ENCODE data around the gene CALB2. TPM values are rescaled to one million over a fixed set of nuclear protein-coding genes. Genes with fewer than 3 reads are reported as not detected.

CALB2 gene
- total RNA-seq, 1 experiment from 2014 or later = 5.5 TPM

- Histone ChIP-seq H3K36me3 (ENCODE audit: control insufficient read depth in 1 of 2, insufficient read depth in 2 of 2, low read length in 2 of 2) (no peaks in the 10 kb centered on the region), H3K4me3 (replicated peaks in 1 of 2; ENCODE audit: low read depth in 1 of 2, low read length in 2 of 2) (no peak overlapping the region), H3K9me3 (ENCODE audit: control insufficient read depth in 1 of 2, insufficient read depth in 1 of 2, low read depth in 1 of 2, low read length in 2 of 2) (no peaks in the 10 kb centered on the region), H3K27ac (ENCODE audit: low read depth, low read length) (no peak overlapping the region), H3K27me3 (ENCODE audit: insufficient read depth, low read length) (no peaks in the 10 kb centered on the region), H3K9ac (ENCODE audit: low read length) (no peak overlapping the region), H3K4me2 (ENCODE audit: low read length) (no peak overlapping the region), H3K9me2 (ENCODE audit: insufficient read depth) (no peaks in the 10 kb centered on the region), H3K79me2 (ENCODE audit: insufficient read depth, low read length) (no peaks in the 10 kb centered on the region), H2AFZ (ENCODE audit: low read depth, low read length, poor library complexity, severe bottlenecking) (no peak overlapping the region), H3K4me1 (ENCODE audit: control insufficient read depth in 1 of 2, insufficient read depth in 2 of 2, low read length in 2 of 2) (peaks cover 0 to 5% of the 10 kb centered on the region in 2 experiments; a peak in 2 of 4 replicates), H4K20me1 (ENCODE audit: insufficient read depth) (no peaks in the 10 kb centered on the region)
- ATAC-seq = no peak
- no peak for DNase-seq (ENCODE audit: low read depth, low spot score)
- intact Hi-C loops (cut with micrococcal nuclease) = no loop called here
- POLR2A ChIA-PET = no interaction called here
- RAD21 ChIA-PET (ENCODE audit: low non-redundant PET in 1 of 2, low total read pairs in 2 of 2, uncharacterized antibody in 2 of 2, unreplicated experiment in 2 of 2) = no interaction called here
- TF ChIP-seq RAD21 (IDR thresholded peaks at IDR 0.05; ENCODE audit: low read depth) (no peak), EZH2 (IDR thresholded peaks at IDR 0.05) (no peak), MAX (IDR thresholded peaks at IDR 0.05) (no peak), ZNF274 (IDR thresholded peaks at IDR 0.05; ENCODE audit: low read depth, low read length) (no peak), CEBPB (IDR thresholded peaks at IDR 0.05; ENCODE audit: low read depth) (no peak), SP1 (IDR thresholded peaks at IDR 0.05; ENCODE audit: low read depth) (no peak), SIN3A (IDR thresholded peaks at IDR 0.05; ENCODE audit: low read depth) (no peak), POLR2A (IDR thresholded peaks at IDR 0.05; ENCODE audit: borderline replicate concordance, extremely low read depth, insufficient read depth, insufficient read length) (no peak), ZBTB33 (IDR thresholded peaks at IDR 0.05; ENCODE audit: extremely low read depth, insufficient replicate concordance, low read length) (no peak), FOSL1 (IDR thresholded peaks at IDR 0.05; ENCODE audit: low read depth) (no peak), YY1 (IDR thresholded peaks at IDR 0.05; ENCODE audit: extremely low read depth, insufficient replicate concordance, low read depth, low read length) (no peak), CBX3 (IDR thresholded peaks at IDR 0.05; ENCODE audit: low read depth) (no peak), POLR2AphosphoS5 (IDR thresholded peaks at IDR 0.05; ENCODE audit: low read depth, low read length) (no peak), ZFX (IDR thresholded peaks at IDR 0.05) (no peak), TCF7L2 (IDR thresholded peaks at IDR 0.05; ENCODE audit: borderline replicate concordance, extremely low read depth, insufficient read depth, insufficient read length) (no peak), ATF3 (IDR thresholded peaks at IDR 0.05) (no peak), JUND (IDR thresholded peaks at IDR 0.05) (no peak), REST (IDR thresholded peaks at IDR 0.05; ENCODE audit: low read depth) (no peak), EZH2phosphoT487 (IDR thresholded peaks at IDR 0.05; ENCODE audit: borderline replicate concordance) (no peak)
- no TSS peak for BruUV-seq (replicated peaks)
- CTCF ChIA-PET = no interaction called here
Measured at GRCh38 chr16:71344315-71344905, 14.1 kb upstream of the CALB2 start.
